ENCODE results near the gene RFLNA.

The RFLNA gene

DNA sequence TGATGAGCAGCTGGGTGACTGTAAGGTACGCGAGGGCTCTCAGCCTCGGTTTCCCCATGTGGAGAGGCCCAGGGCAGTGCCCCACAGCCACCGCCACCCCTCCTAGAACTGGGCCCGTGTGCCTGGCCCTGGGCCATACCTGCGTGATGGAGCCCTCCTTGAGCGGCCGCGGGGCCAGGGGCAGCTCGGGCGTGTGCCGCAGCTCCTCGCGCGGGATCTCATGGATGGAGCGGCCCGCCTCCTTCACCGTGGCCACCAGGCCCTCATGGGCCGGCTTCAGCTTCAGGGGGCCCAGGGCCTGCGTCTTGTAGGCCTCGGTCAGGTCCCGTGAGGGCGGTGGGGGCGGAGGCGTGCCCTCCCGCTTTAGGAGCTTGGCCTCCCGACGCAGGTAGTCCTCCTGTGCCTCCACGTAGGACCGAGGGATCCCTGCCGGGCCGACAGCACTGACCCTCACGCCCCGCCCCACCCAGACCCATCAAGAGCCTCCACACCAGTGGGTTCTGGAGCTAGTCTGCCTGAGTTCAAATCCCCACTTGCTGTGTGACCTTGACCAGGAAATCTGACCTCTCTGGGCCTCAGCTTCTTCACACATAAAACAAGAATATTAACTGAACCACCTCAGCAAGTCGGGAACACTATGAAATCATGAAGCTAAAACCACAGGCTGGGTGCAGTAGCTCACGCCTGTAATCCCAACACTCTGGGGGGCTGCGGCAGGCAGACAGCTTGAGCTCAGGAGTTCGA, 51.7 kb downstream of the RFLNA start:
- Histone ChIP-seq H3K9ac (ENCODE audit: low read depth, low read length) (no peak overlapping the region), H3K9me3 (replicated peaks; ENCODE audit: low read length) (no peaks in the 10 kb centered on the region), H3K36me3 (ENCODE audit: insufficient read depth, low read length) (peaks cover 94% of the 10 kb centered on the region), H3K4me3 (ENCODE audit: low read length) (no peak overlapping the region), H3K27me3 (ENCODE audit: control insufficient read depth, insufficient read depth, low read length) (no peaks in the 10 kb centered on the region), H3K4me2 (ENCODE audit: low read length) (no peak overlapping the region), H3K4me1 (ENCODE audit: control insufficient read depth, insufficient read depth, low read length) (no peaks in the 10 kb centered on the region)

DNA sequence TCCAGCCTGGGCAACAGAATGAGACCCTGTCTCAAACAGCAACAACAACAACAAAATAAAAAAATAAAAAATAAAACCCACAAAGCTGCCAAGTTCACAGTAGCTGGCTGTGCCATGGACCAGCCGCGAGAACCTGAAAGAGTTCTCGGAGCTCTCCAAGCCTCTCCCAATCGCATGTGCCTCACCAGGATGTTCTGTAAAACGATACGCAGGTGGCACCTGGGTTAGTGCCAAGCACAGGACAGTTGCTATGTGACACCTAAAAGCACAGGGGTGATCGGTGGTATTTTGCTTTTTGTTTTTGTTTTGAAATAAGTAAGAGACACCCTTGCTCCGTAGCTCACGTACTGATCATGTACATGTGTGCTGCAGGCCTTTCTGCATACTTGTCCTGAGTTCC, 52.4 kb downstream of the RFLNA start:
- H3K36me3 ChIP-seq (ENCODE audit: insufficient read depth, low read length), result peaks cover 96% of the 10 kb centered on the region

DNA sequence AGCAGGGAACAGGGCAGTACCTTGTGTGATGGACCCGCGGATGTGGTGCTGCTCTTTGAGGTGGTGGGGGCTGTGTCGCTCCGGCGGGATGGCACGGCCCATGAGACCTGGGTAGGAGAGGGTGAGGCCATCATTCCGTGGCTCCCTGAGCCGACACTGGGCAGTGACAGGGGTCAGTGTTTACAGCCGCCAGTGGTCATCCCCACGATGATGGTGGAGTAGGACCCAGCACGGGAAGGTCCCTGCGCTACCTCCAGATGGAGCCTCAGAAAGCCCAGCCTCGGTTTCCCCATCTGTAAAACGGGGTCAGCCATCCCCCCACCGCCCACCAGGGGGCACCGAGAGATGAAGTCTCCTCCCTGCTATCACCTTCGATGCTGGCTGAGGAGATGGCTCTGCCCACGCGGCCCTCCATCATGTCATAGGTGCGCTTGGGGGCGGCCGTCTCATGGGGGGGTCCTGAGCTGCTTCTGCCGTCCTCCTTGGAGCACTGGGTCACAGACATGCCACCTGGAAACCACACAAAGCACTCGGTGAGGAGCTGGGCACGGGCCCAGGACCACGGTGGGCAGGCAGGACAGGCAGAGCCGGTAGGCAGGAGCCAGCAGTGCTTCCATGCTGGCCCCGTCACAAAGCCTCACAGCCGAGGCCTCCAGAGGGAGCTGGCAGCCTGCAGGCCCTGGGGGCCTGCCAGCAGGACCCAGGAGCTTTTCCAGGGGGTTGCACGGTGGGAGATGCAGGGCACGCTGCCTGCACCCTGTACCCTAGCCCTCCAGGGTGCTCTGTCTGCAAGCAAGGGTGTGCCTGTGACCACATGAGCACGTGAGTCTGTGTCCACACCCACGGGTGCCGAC, 53.1 kb downstream of the RFLNA start:
- no peaks in the 10 kb centered on the region for H3K9me3 ChIP-seq (replicated peaks; ENCODE audit: low read length)
- H3K4me3 ChIP-seq (ENCODE audit: low read length), result no peak overlapping the region
- H3K27me3 ChIP-seq (ENCODE audit: control insufficient read depth, insufficient read depth, low read length), result no peaks in the 10 kb centered on the region
- H3K36me3 ChIP-seq (ENCODE audit: insufficient read depth, low read length), result peaks cover 97% of the 10 kb centered on the region
- no peak overlapping the region for H3K9ac ChIP-seq (ENCODE audit: low read depth, low read length)
- no peak overlapping the region for H3K4me2 ChIP-seq (ENCODE audit: low read length)
- no peaks in the 10 kb centered on the region for H3K4me1 ChIP-seq (ENCODE audit: control insufficient read depth, insufficient read depth, low read length)

More for the DNA sequence above, 52.4 kb downstream of the RFLNA start:
- H3K27me3 ChIP-seq (ENCODE audit: control insufficient read depth, insufficient read depth, low read length), result no peaks in the 10 kb centered on the region
- H3K4me1 ChIP-seq (ENCODE audit: control insufficient read depth, insufficient read depth, low read length), result no peaks in the 10 kb centered on the region
- no peak overlapping the region for H3K9ac ChIP-seq (ENCODE audit: low read depth, low read length)
- no peak overlapping the region for H3K4me3 ChIP-seq (ENCODE audit: low read length)
- H3K9me3 ChIP-seq (replicated peaks; ENCODE audit: low read length), result no peaks in the 10 kb centered on the region
- H3K4me2 ChIP-seq (ENCODE audit: low read length), result no peak overlapping the region

DNA sequence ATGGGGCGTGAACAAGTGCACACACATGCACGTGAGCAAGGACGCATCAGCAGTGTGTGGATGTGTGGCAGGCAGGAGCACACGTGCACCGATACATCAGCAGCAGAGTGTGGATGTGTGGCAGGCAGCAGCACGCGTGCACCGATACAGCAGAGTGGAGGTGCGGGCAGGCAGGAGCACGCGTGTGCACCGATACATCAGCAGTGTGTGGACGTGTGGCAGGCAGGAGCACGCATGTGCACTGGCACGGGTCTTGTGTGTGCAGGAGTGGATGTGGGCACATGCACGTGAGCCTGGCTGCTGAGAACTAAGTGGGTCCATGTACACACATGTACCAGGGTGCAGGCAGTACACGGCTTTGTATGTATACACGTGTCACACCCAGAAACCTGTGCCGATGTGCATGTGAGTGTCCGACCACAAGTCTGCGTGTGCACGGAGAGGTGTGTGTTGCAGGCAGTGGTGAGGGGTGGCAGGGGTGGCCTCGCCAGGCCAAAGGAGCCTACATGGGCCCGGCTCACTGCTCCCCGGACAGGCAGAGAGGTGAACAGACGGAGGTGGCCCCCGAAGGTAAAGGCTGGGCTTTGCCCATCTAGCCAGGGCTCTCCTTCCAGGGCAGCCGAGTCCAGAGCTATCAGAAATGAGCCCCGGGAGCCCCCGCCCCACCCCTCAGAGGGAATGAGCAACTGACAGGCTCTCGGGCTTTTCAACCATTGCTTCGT, 53.9 kb downstream of the RFLNA start:
- Histone ChIP-seq H3K27me3 (ENCODE audit: control insufficient read depth, insufficient read depth, low read length) (no peaks in the 10 kb centered on the region), H3K36me3 (ENCODE audit: insufficient read depth, low read length) (peaks cover 99% of the 10 kb centered on the region), H3K4me1 (ENCODE audit: control insufficient read depth, insufficient read depth, low read length) (no peaks in the 10 kb centered on the region), H3K9ac (ENCODE audit: low read depth, low read length) (no peak overlapping the region), H3K4me2 (ENCODE audit: low read length) (no peak overlapping the region), H3K9me3 (replicated peaks; ENCODE audit: low read length) (no peaks in the 10 kb centered on the region), H3K4me3 (ENCODE audit: low read length) (no peak overlapping the region)

DNA sequence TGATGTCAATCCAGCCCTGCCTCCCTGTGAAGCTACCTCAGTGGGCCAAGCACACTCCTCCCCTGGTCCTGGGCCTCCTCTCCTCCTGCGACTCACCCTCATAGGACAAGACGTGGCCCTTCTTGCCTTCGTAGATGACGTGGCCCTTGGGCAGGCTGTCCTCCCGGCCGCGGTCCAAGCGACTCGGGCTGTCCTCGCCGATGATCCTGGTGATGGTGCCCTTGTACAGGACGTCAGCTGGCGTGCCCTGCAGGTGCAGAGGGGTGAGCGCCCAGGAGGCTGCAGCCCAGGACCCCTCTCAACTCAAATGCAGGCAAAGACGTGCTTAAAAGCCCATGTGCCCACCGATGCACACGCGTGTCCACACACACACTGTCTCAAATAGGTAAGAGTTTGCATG, 55.6 kb downstream of the RFLNA start:
- H3K27me3 ChIP-seq (ENCODE audit: control insufficient read depth, insufficient read depth, low read length), result no peaks in the 10 kb centered on the region
- H3K36me3 ChIP-seq (ENCODE audit: insufficient read depth, low read length), result peaks cover 100% of the 10 kb centered on the region
- H3K9ac ChIP-seq (ENCODE audit: low read depth, low read length), result no peak overlapping the region
- H3K9me3 ChIP-seq (replicated peaks; ENCODE audit: low read length), result no peaks in the 10 kb centered on the region
- no peak overlapping the region for H3K4me2 ChIP-seq (ENCODE audit: low read length)
- H3K4me1 ChIP-seq (ENCODE audit: control insufficient read depth, insufficient read depth, low read length), result no peaks in the 10 kb centered on the region
- H3K4me3 ChIP-seq (ENCODE audit: low read length), result no peak overlapping the region

DNA sequence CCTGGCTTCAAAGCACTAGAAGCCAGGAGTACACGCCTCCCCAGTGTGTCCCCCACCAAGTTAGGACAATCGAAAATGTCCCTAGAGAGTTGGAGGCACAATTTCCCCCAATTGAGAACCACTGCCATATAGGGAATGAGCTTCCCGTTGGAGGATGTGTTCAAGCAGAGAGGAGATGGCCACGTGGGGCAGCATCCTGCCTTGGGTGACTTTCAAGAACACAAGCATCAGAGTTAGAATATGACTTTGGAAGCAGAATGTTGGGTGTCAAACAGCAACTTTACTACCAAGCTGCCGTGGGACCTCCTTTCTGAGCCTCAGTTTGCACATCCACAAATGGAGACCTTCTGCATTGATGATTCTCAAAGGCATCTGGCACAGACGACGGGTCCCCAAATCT, 56.5 kb downstream of the RFLNA start:
- no peak overlapping the region for H3K9ac ChIP-seq (ENCODE audit: low read depth, low read length)
- no peak overlapping the region for H3K4me2 ChIP-seq (ENCODE audit: low read length)
- H3K27me3 ChIP-seq (ENCODE audit: control insufficient read depth, insufficient read depth, low read length), result no peaks in the 10 kb centered on the region
- peaks cover 100% of the 10 kb centered on the region for H3K36me3 ChIP-seq (ENCODE audit: insufficient read depth, low read length)
- no peaks in the 10 kb centered on the region for H3K9me3 ChIP-seq (replicated peaks; ENCODE audit: low read length)
- H3K4me3 ChIP-seq (ENCODE audit: low read length), result no peak overlapping the region
- no peaks in the 10 kb centered on the region for H3K4me1 ChIP-seq (ENCODE audit: control insufficient read depth, insufficient read depth, low read length)

DNA sequence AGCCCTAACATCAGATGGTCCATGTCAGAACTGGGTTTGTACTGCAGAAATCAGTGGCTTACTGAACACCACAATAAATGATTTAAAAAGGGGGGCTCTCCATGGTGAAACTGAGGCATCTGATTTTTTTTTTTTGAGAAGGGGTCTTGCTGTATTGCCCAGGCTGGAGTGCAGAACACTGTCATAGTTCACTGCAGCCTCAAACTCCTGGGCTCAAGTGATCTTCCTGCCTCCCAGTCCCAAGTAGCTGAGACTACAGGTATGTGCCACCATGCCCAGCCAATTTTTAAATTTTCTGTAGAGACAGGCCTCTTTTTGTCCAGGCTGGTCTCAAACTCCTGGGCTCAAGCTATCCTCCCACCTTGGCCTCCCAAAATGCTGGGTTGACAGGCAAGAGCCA, 57.4 kb downstream of the RFLNA start:
- H3K9me3 ChIP-seq (replicated peaks; ENCODE audit: low read length), result no peaks in the 10 kb centered on the region
- H3K27me3 ChIP-seq (ENCODE audit: control insufficient read depth, insufficient read depth, low read length), result no peaks in the 10 kb centered on the region
- no peak overlapping the region for H3K4me3 ChIP-seq (ENCODE audit: low read length)
- H3K36me3 ChIP-seq (ENCODE audit: insufficient read depth, low read length), result peaks cover 100% of the 10 kb centered on the region
- no peak overlapping the region for H3K9ac ChIP-seq (ENCODE audit: low read depth, low read length)
- H3K4me1 ChIP-seq (ENCODE audit: control insufficient read depth, insufficient read depth, low read length), result no peaks in the 10 kb centered on the region
- H3K4me2 ChIP-seq (ENCODE audit: low read length), result no peak overlapping the region

DNA sequence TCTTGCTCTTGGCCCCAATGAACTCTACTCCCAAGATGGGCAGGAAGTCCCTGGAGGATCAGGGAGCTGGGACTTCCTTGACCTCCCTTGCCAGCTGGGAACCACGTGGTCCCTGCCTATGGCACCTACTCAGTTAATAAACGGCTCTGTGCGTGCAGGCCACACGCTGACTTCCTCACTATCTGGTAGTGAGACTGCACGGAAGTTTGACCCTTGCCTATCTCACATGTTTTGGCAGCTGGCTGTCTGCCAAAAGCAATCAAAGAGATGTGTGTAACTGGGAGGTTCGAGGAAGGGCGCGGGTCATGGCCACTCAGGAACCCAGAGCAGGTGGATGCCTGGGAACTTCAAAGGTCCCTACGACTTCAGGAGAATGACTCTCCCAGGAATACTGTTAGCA, 57.9 kb downstream of the RFLNA start:
- no peaks in the 10 kb centered on the region for H3K27me3 ChIP-seq (ENCODE audit: control insufficient read depth, insufficient read depth, low read length)

DNA sequence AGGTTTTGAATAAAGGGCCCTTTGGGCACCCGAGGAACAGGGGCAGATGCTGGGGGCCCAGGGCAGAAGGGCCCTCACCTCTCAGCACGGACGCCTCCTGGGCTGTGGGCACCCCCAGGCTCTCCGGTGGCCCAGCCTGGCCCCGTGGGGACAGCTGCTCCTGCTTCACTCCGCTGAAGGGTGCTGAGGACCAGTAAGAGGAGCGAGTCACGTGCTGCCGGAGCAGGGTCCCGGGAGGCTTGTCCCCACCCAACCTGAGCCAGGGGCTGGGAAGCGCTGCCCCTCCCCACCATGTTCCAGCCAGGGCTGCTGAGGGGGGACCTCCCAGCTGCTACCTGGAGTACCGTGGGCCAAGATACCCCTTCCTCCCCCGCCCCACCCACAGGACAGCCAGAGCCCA, 59.5 kb downstream of the RFLNA start:
- Histone ChIP-seq H3K4me1 (ENCODE audit: control insufficient read depth, insufficient read depth, low read length) (no peaks in the 10 kb centered on the region), H3K4me3 (ENCODE audit: low read length) (no peak overlapping the region), H3K27me3 (ENCODE audit: control insufficient read depth, insufficient read depth, low read length) (no peaks in the 10 kb centered on the region), H3K9ac (ENCODE audit: low read depth, low read length) (no peak overlapping the region), H3K36me3 (ENCODE audit: insufficient read depth, low read length) (peaks cover 100% of the 10 kb centered on the region), H3K9me3 (replicated peaks; ENCODE audit: low read length) (no peaks in the 10 kb centered on the region), H3K4me2 (ENCODE audit: low read length) (no peak overlapping the region)

More for the DNA sequence above, 57.9 kb downstream of the RFLNA start:
- H3K4me1 ChIP-seq (ENCODE audit: control insufficient read depth, insufficient read depth, low read length), result no peaks in the 10 kb centered on the region
- H3K9ac ChIP-seq (ENCODE audit: low read depth, low read length), result no peak overlapping the region
- H3K4me3 ChIP-seq (ENCODE audit: low read length), result no peak overlapping the region
- peaks cover 100% of the 10 kb centered on the region for H3K36me3 ChIP-seq (ENCODE audit: insufficient read depth, low read length)
- no peaks in the 10 kb centered on the region for H3K9me3 ChIP-seq (replicated peaks; ENCODE audit: low read length)
- H3K4me2 ChIP-seq (ENCODE audit: low read length), result no peak overlapping the region

DNA sequence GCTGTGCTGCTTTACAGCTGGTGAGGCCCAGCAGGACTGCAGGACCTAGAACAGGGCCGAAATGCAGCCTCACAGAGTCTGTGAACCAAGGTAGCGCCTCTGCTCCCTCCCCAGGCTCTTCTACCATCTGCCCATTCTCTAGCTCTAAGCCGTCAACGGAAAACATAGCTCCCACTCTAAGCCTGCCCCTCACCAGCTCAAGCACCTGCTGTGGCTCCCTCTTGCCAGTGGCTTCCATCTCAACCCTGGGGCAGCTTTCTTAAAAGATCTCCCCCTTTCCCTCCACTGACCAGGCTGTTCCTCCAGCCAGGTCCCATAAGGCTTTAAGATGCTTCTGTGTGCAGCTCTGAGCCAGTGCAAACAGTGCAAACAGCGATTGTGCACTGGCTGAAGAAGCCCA, 61.3 kb downstream of the RFLNA start:
- Histone ChIP-seq H3K36me3 (ENCODE audit: insufficient read depth, low read length) (peaks cover 100% of the 10 kb centered on the region), H3K9ac (ENCODE audit: low read depth, low read length) (no peak overlapping the region), H3K4me1 (ENCODE audit: control insufficient read depth, insufficient read depth, low read length) (no peaks in the 10 kb centered on the region)

DNA sequence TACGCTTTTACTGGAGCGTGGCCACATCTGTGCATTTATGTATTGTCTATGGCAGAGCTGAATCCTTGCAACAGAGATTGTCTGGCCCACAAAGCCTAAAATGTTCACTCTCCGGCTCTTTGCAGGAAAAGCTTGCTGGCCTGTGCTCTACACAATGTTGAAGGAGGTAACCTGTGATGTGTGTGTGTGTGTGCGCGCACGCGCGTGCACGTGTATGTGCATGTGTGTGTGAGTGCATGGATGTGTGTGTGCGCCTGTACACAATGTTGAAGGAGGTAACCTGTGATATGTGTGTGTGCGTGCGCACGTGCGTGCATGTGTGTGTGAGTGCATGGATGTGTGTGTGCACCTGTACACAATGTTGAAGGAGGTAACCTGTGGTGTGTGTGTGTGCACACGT, 62.7 kb downstream of the RFLNA start:
- no peaks in the 10 kb centered on the region for H3K9me3 ChIP-seq (replicated peaks; ENCODE audit: low read length)
- H3K36me3 ChIP-seq (ENCODE audit: insufficient read depth, low read length), result peaks cover 98% of the 10 kb centered on the region
- no peaks in the 10 kb centered on the region for H3K27me3 ChIP-seq (ENCODE audit: control insufficient read depth, insufficient read depth, low read length)
- H3K9ac ChIP-seq (ENCODE audit: low read depth, low read length), result no peak overlapping the region
- no peak overlapping the region for H3K4me2 ChIP-seq (ENCODE audit: low read length)
- no peak overlapping the region for H3K4me3 ChIP-seq (ENCODE audit: low read length)
- no peaks in the 10 kb centered on the region for H3K4me1 ChIP-seq (ENCODE audit: control insufficient read depth, insufficient read depth, low read length)

More for the DNA sequence above, 61.3 kb downstream of the RFLNA start:
- no peaks in the 10 kb centered on the region for H3K9me3 ChIP-seq (replicated peaks; ENCODE audit: low read length)
- no peak overlapping the region for H3K4me3 ChIP-seq (ENCODE audit: low read length)
- no peak overlapping the region for H3K4me2 ChIP-seq (ENCODE audit: low read length)
- no peaks in the 10 kb centered on the region for H3K27me3 ChIP-seq (ENCODE audit: control insufficient read depth, insufficient read depth, low read length)
